Bronchial epithelial cell (primary cell): ENCODE measurements around the gene PLPP4. TPM values are rescaled to one million over a fixed set of nuclear protein-coding genes. Genes with fewer than 3 reads are reported as not detected.

Experiments used
- DNase-seq: peaks from one replicate; pipeline ENCODE4 v3.0.0-alpha.2; 2010; ENCODE audit warnings: low read depth
- FAIRE-seq: peaks from 2 replicates; lab custom pipeline; 2011; peaks lifted over from hg19 to GRCh38; lab: Jason Lieb, UNC
- H3K27me3 ChIP-seq: 2 replicates; pipeline ENCODE4 v1.5.1; 2011; ENCODE audit warnings: low read length; ENCODE audit not compliant: control insufficient read depth, insufficient read depth
- H3K36me3 ChIP-seq: 2 replicates; pipeline ENCODE4 v1.5.1; 2011; ENCODE audit warnings: low read length; ENCODE audit not compliant: control insufficient read depth, insufficient read depth
- H3K4me3 ChIP-seq: 2 replicates; pipeline ENCODE4 v1.5.1; 2011; ENCODE audit warnings: mild to moderate bottlenecking, low read depth, low read length, control low read depth
- CTCF ChIP-seq: IDR thresholded peaks from 2 replicates; pipeline ENCODE4 v1.5.1; 2011; ENCODE audit warnings: mild to moderate bottlenecking, moderate library complexity, low read length, control low read depth, inconsistent platforms; ENCODE audit not compliant: insufficient read depth, severe bottlenecking
- total RNA-seq: library from RNA; depleted of rRNA; stranded (reverse); fragments of >200 nt; gene quantifications from 2 replicates; pipeline ENCODE4 v1.2.1, GENCODE V29; 2014

The PLPP4 gene
- total RNA-seq, 1 donor from 2014 or later: 0.26 TPM

GRCh38 chr10:120462018-120462682, 5.1 kb downstream of the PLPP4 start:
- no peaks in the 10 kb centered on the region for H3K36me3 ChIP-seq
- no peak for TF ChIP-seq CTCF
- H3K27me3 ChIP-seq: peaks cover 12% of the 10 kb centered on the region
- DNase-seq (no peak), FAIRE-seq (no peak)
- no peak overlapping the region for H3K4me3 ChIP-seq

GRCh38 chr10:120465138-120465537, 8.1 kb downstream of the PLPP4 start:
- H3K4me3 ChIP-seq: no peak overlapping the region

GRCh38 chr10:120466006-120466405, 9.0 kb downstream of the PLPP4 start:
- FAIRE-seq: no peak

More at GRCh38 chr10:120465138-120465537, 8.1 kb downstream of the PLPP4 start:
- no peak for DNase-seq
- no peak for FAIRE-seq
- no peak for TF ChIP-seq CTCF
- Histone ChIP-seq H3K27me3 (no peaks in the 10 kb centered on the region), H3K36me3 (no peaks in the 10 kb centered on the region)

DNA sequence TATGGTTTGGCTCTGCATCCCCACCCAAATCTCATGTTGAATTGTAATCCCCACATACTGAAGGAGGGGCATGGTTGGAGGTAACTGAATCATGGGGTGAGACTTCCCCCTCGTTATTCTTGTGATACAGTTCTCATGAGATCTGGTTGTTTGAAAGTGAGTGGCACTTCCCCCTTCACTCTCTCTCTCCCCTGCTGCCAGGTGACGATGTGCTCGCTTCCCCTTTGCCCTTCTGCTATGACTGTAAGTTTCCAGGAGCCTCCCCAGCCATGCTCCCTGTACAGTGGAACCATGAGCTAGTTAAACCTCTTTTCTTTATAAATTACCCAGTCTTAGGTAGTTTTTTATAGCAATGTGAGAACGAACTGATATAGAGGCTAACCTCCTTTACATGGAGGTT, 16.6 kb downstream of the PLPP4 start:
- no peak for TF ChIP-seq CTCF
- Histone ChIP-seq H3K27me3 (no peaks in the 10 kb centered on the region), H3K36me3 (no peaks in the 10 kb centered on the region), H3K4me3 (no peak overlapping the region)
- FAIRE-seq (no peak), DNase-seq (no peak)

More at GRCh38 chr10:120466006-120466405, 9.0 kb downstream of the PLPP4 start:
- Histone ChIP-seq H3K27me3 (no peaks in the 10 kb centered on the region), H3K4me3 (no peak overlapping the region), H3K36me3 (no peaks in the 10 kb centered on the region)
- TF ChIP-seq CTCF: no peak
- DNase-seq: no peak

- FAIRE-seq: no peak
- H3K27me3 ChIP-seq: no peaks in the 10 kb centered on the region
- no peak for TF ChIP-seq CTCF
- no peak overlapping the region for H3K4me3 ChIP-seq
- no peak for DNase-seq
- H3K36me3 ChIP-seq: no peaks in the 10 kb centered on the region
Measured at GRCh38 chr10:120474956-120475355, 17.9 kb downstream of the PLPP4 start.
